HG03135 (cell line): ENCODE measurements around the gene BBX.

ENCODE experiments used
- ATAC-seq: cut with Tn5 transposase; IDR thresholded peaks from one replicate; pipeline ENCODE4 v1.9.1; 2021; ENCODE audit warnings: mild to moderate bottlenecking, moderate library complexity; ENCODE audit not compliant: unreplicated experiment

The BBX gene

DNA sequence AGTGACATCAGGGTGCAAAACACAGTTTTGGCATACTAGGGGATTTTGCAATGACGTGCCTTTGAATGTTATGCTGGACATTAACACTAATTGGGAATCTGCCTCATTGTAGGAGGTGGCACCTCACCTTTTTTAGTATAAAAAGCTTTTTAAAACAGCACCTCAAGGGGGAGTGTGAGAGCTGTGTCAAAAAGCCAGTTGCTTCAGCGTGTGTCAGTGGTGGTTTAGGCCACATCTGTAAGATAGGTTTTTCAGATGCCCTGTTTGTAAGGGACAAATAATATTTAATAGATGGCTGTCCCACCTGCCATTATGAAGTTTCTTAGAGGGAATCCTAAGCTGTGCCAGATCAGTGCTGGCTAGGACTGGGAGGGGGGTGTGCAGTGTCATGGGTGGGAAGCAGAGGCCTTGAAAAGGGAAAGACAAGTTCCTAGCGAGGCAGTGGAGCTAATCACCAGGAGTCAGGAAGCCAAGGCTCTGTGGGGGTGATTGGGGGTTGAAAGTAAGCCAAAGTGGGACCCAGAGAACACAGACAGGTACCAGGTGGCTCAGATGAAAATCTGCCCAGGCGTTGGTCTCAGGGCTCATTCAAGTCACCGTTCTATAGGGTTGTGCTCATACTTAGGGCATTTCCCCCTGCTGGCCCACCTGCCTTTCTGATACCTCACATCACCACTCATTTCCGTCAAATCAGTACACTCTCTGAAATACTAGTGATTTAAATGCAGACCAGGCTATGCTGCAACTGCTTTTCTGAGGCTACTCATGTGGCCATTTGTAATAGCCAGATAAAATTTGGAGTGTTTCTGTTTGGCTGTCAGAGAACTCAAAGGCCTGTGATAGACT is 120.5 kb downstream of the BBX start:
- no peak for ATAC-seq

DNA sequence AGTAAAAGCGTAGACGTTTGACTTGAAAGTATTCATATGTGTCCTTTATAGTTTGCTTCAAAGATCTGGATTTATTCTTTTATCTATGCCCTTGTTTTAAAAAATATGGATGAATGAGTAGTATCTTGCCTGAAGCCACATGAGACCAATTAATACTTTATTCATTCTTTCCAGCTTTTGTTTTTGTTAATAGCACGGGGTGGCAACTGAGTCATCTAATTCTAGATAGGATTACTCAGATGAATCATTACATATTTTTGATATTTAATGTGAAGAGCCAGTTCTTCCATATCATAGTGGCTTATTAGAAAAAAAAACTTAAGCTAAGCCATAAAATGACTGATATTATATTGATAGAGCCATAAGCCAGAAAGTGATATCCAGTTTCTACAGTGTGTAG is 121.9 kb downstream of the BBX start:
- no peak for ATAC-seq

DNA sequence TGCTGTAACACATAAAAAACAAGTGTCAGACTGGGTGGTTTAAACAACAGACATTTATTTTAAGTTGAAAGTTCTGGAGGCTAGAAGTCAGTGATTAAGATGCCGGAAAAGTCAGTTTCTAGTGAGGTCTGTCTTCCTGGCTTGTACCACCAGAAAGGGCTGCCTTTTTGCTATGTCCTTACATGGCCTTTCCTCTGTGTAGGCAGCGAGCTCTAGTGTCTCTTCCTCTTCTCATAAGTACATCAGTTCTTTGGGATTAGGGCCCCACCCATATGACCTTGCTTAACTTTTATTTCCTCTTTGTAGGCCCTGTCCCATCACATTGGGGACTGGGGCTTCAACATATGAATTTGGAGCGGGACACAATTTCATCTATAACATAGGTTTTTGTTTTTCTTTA is 128.0 kb downstream of the BBX start:
- no peak for ATAC-seq

DNA sequence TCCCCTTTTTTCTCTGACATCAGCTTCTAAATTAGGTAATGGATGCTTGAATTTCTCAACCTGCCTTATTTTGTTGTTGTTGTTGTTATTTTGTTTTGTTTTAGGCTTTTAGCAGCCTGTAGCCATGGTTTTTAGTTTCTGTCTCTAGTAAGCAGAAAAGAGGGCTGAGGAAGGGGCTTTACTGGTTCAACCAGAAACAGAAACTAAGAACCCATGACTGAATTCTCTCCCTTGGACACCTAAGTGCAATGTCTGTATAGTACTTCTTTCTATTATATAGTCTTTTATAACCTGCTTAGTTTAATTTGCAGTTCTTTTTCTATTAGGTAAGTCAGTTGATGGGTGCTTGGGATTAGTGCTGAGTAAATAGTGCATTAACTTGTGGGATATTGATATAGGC is 129.0 kb downstream of the BBX start:
- peak; percentile 68 for ATAC-seq

DNA sequence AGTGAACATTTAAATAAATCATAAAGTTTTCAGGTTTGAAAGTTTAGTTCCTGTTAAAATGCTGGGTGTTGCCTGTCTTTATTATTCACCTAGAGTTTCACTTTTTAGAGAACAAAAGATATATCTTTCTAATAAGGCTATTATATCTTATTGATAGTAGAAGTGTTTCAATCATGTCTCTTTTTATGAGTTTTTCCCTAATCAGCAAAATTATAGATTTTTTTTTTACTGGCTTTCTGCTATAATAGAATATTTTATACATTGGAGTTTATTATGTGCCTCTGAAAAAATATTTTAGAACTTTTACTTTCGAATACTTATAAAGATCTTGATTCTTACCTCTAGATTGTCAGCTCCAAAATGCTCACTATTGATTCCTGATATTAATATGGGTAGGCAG is 131.5 kb downstream of the BBX start:
- ATAC-seq = no peak

DNA sequence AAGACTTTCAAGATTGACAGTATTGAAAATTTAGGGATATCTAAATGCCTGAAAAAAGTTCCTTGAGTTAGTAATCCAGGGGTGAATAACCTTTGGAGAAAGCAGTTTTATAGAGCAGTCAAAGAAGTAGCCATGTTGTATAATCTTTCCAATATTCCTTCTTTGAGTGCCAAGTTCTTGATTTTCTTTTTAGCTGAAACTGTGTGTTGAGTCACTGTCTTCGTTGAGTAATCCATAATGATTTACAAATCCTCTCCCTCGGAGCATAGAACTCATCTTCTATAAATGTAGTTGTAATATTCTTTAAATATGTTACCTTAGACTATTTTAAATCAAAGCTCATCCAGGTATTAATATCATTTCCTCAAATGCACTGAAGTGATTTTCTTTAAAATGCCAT is 135.2 kb downstream of the BBX start:
- no peak for ATAC-seq

DNA sequence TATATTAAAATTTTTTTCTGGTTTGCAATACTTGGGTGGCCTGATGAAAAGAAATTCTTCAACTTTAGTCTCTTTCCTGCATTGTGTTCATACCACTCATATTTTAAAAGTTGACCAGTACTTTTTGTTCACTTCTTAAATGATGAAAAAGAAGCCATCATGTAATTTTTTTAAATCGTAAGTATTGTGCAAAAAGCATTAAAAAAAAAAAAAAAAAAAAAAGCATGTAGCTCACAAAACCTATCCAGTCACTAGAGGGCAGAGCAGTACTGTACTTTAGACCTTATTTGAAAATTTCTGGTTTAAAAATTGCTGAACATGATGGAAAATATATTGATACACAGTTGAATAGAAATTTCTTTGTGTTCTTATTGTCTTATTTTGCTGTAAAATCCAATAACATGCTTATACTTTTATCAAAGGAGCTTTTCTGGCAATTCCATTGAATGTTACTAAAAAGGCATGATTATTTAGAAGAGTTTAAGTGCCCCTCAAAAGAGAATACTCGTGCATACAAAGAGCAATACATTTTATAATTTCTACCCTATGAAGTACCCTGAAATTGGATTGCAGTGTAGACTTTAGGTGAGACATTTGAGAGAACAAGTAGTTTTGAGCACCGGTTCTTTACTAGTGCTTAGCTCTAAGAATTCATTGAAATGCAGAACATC is 137.7 kb downstream of the BBX start:
- ATAC-seq = no peak

DNA sequence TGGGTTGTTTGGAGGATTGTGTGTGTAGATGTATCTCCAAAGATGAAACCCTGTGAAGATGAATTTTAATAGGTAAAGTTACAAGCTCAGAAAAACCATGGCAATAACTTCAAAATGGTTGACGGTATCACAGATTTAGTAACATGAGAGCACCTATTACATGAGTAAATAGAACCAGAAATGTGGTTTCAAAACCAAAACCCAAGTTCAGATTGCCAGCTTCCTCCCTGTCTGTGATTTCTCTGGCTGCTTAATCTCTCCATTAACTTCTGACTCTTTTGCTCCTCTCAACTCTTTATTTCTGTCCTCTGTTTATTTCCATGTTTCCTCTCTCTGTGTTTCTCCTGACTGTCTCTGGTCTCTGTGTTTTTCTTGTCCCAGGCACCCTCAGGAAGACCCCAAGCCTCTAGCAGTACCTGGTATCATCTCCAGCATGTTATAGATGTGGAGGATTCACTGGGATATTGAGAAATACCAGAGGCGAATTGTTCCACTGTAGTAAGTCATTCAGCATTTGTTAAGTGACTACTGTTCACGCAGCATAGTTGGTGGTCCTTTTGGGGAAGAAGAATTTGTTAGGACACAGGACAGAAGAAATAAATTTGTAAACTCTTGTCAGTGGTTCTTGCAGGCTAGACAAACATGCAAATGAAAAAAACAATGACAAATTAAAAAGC is 138.8 kb downstream of the BBX start:
- ATAC-seq = peak; percentile 61

DNA sequence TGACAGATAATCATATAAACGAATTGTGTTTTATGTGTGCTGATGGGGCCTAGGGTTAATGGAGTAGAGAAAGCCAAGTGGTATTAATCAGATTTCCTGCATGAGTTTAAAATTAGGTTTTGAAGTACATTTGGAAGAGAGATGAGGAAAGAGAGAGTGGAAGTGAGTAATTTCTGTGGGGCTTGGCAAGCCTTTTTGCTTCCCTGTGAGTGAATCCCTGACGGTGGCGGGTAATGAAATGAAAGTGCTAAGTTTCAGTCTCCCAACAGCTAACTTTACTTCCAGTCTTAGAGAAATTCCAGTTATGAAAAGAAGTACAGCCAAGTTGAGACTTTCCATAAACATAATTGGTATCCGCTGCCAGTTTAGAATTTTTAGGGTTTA is 139.4 kb downstream of the BBX start:
- ATAC-seq = no peak

DNA sequence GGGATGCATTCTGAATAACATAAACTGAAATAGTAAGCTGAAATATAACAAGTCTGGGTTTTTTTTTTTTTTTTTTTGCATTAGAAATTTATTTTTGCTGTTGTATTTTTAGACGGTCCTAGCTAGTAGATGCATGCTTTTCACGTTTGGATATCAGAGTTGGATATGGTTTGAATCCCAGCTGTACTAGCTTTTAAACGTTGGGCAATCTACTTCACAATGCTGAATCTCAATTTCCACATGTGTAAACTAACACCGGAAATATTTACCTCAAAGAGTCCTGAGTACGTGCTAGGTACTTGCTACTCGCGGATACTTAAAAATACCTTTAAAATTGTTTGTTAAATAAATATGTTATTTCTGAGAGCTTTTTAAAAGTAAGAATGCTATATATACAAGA is 139.8 kb downstream of the BBX start:
- ATAC-seq = no peak

DNA sequence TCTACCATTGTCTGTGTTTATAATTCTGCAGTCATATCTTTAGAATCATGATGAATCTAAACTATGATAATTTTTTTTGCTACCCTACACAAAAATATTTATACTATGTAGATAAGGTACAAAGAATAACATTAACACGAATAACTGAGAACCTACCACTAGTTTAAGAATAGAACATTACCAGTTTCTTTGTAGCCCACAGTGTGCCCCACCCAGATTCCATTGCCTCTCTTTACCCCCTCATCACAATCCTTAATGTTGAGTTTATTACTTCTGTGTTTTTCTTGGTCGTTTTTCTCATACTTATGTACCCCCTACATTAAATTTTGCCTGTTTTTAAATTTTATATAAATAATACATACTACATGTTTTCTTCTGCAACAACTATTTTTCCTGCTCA is 140.5 kb downstream of the BBX start:
- no peak for ATAC-seq

DNA sequence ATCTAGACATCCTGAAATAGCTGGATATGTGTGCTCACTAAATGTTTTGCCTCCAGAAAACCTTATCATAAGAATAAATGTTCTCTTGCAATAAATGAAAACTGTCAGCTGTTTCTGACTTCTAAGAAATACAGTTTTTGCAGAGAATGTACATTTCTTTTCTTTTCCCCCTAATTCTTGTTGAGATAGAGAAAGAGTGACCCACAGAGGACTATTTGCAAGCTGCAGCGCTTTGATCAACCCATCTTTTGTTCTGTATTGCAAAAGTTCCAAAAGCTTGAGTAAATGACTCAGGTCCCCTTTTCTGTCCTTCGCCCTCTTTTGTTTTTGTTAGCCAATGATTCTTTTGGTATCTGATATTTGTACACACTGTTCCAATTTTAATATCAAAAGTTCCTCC is 141.9 kb downstream of the BBX start:
- ATAC-seq = no peak

DNA sequence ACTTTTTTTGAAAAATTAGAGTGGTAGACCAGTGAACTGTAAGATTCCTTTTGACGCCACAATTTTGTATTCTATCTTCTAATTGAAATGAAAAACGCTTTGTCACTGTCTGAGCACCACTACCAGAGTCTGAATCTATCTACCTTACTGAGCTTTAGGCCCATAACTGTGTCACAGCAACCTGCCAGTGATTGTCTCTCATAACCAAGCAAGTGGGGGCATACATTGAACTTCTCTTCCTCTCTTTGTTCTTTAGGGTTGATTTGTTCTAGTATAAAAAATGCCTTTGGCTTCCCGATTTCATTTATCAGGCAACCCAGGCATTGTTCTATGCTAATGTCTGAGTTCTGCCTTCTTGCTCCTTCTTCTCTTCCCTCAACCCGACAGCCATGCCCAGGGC is 142.6 kb downstream of the BBX start:
- no peak for ATAC-seq

DNA sequence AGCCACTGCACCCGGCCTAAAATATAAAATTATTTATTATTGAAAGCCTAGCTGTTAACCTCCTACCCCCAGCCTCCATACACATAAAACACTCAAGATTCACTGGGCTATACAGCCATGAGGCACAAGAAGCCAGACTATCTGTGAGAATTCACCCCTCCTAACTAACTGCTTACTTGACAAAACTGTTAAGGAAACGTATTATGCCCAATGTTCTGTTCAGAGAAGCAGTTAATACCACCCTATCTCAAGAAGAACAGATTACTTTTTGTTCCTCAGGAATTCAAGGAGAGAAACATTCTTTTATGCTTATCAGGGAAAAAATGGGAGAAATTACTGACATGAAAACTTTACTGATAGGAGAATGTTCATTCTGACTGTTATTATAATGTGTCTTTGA is 144.1 kb downstream of the BBX start:
- ATAC-seq = no peak

DNA sequence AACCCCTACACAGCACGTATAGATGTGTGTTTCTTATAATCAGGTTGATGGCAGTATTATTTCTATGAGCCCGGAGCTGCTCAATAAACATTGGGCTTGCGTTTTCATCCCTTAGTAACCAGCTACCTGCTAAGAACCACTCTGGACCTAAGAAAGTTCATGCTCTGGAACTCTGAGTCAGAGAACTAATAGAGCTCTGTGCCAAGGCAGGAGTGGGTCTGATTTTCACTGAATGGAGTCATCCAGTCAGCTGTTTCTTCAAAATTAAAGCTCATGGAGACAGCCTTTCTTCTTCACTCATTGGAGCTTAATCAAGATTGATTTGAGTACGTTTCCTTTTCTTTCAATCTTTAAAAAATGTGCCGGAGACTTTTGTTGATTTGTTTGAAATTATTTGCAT is 145.7 kb downstream of the BBX start:
- no peak for ATAC-seq

DNA sequence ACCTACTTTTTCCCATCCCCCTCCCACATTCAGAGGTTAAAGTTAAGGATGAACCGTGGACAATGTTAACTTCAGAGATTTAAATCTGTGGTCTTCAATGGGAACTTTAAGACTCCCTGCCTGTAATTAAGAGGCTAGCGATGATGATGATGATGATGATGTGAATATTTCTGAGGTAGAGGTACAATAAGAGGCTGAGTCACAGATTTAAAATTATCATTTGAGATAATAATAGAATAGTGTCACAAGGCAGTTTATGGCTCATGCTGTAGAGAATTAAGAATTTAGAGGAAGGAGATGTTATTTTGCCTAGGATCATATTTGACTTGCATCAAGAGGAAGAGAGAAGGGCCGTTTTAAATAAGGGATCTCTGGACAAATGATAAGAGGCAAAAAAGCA is 146.2 kb downstream of the BBX start:
- no peak for ATAC-seq

DNA sequence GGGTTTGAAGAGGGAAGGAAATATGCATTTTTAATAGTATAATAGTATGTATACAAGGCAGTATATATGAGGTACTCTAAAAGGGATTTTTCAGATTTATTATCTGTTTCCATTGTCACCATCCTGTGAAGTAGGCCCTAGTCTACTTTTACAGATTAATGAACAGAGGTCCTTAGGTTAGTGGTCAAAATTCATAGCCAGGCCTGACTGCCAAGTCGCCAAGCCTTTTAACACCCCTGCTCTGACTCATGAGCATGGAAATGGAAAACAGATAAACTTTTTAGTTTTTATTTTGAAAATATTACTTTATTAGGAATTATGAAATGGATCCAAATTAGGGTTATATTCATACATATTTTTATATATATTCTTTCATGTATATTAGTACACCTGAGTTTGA is 146.9 kb downstream of the BBX start:
- ATAC-seq = no peak

DNA sequence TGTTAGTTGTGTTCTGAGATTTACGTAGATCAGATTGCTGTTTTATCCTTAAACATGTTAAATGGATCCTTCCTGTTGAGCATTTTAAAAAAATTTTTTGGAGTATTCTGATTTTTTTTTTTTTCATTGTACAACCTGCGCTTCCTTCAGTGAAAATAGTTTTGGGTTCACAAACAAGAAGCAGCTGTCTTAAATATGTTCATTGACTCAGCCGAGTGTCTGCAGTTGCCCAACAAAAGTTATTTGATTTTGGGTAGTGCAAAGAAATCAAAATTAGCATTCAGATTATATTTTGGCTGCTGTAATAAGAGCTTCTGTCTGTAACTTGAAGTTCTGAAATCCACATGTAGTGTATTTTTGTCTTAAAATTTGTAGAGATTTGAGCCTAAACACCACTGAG is 148.2 kb downstream of the BBX start:
- ATAC-seq = no peak

DNA sequence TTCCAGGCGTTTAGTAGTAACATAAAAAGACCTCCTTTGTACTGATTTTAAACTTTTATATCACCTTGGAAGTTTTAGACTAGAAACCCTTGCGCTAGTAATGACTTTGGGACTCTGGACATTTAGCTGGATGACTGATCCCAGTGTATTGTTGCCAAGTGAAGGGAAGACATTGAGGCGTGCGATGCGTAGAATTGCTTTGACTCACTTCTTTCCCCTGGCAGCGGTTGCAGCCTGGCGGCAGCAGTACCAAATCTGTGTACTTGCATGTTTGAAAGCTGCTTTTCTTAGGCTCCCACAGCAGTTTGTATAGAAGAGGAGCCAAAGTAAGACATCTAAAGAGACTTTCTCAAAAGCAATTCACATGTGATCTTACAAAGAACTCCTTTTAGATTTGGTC is 151.6 kb downstream of the BBX start:
- ATAC-seq = no peak

DNA sequence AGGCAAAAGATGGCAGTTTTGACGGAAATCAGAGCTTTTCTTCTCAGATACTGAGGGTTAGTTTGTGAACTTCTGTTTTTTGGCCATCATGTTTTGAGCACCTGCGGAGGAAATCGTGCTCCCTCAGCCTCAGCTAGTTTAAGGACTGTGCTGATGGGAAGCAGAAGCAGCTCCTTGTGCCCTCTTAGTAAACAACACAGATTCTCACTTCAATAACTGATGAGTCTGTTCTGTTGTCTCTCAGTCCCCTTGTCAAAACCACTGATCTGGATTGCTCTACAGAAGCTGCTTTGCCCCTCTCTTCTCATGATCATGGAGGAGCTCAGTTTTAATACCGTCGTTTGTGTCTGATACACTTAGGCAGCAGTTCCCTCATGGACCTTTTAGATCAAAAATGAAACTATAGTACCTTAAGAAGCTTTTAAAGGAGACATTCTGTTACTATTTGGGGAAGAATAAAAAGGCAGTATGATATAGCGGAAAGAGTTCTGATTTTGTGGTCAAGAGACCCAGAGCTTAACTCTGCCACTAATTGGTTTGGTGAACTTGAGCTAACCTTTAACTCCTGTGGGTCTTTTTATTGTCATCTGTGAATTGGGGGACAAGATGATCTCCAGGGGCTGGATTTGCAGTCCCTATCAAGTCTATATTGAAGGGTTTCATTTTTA is 152.6 kb downstream of the BBX start:
- ATAC-seq = peak; percentile 65

DNA sequence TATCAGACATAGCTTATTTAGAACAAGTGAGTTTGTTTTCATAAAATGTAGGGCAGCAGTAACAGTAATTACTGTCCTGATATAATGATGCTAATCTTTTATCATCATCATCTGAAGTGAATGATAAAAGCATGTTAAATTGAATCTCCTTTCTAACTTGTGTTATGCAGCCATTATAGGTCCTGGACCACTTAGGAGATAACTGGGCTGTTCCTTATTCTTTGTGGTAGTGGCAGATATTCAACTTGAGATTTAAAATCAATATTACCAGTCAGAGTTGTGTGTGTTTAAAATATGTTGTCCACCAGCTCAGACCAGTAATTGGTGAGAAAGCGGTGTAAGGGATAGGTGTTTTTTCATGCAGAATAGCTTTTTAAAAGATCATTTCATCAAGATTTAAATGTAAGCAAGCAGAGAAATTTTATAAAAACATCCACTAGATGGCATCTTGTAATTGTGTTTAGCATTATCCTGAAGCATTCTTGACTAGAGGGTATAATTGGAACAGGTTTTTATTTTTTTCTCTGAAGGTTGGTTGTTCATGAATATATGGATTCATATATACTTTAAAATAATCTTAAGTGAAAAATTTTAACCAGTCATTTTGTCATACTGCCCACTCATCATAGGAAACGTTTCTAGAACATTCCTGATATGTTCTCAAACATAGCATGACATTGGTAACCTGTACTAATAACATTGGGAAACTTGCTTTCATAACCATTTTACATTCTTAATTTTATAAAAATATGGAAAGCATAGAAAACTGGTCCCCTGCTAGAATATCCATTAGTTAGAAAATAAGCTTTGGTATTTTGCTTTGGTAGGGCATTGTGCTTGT is 153.9 kb downstream of the BBX start:
- ATAC-seq = no peak
